Measurements from ENCODE around the gene GDF7.

Gene GDF7

DNA sequence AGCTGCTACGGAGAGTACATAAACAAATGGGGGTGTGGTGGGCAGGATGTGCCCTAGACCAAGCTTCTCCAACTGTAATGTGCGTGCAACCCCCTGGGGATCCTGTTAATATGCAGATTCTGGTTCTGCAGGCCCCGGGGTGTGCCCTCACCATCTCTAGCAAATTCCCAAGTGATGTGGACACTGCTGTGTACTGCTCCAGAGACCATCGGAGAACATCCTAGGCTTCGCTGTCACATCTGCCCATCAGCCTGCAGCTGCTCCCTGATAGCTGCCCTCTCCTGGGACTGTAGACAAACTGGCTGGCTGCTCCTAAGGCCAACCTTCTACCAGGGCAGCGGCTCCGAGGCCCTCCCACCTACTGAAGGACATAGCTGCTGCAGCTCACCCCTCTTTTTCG lies 19.2 kb upstream of the GDF7 start:
- H3K27ac ChIP-seq (ENCODE audit: low read depth, low read length) = no peak overlapping the region
- H3K36me3 ChIP-seq (ENCODE audit: control insufficient read depth, insufficient read depth, low read length) = no peaks in the 10 kb centered on the region; the same call in 1 of the 2 replicates
- peaks cover 7% of the 10 kb centered on the region for H3K4me1 ChIP-seq (ENCODE audit: control insufficient read depth, insufficient read depth, low read length)
- no peak overlapping the region for H3K4me3 ChIP-seq (ENCODE audit: low read depth, low read length)
- no peak overlapping the region for H3K9ac ChIP-seq (ENCODE audit: low read depth, low read length)
- H3K27me3 ChIP-seq (ENCODE audit: control insufficient read depth, insufficient read depth, low read length) = peaks cover 11% of the 10 kb centered on the region; the same call in 1 of the 2 replicates
- H3K9me3 ChIP-seq (ENCODE audit: control insufficient read depth, insufficient read depth, low read length) = no peaks in the 10 kb centered on the region

DNA sequence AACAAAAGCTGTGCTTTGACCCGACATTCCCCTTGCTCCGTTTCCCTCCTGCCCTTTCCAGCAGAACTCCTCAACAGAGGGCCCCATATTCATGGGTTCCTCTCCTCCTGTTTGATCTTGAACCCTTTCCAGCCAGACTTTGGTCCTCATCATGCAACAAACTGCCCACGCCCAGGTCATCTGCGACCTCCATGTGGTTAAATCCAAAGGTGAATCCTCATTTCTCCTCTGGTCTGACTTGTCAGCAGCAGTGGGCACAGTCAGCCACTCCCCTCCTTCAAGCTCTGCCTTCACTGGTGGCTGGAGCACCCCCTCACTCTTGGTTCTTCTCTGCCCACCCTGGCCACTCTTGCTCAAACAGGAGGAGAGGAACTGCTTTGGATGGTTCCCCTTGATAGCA lies 18.7 kb upstream of the GDF7 start:
- Histone ChIP-seq H3K9me3 (ENCODE audit: control insufficient read depth, insufficient read depth, low read length) (no peaks in the 10 kb centered on the region), H3K4me1 (ENCODE audit: control insufficient read depth, insufficient read depth, low read length) (peaks cover 7% of the 10 kb centered on the region), H3K27ac (ENCODE audit: low read depth, low read length) (no peak overlapping the region), H3K9ac (ENCODE audit: low read depth, low read length) (no peak overlapping the region), H3K4me3 (ENCODE audit: low read depth, low read length) (no peak overlapping the region), H3K36me3 (ENCODE audit: control insufficient read depth, insufficient read depth, low read length) (no peaks in the 10 kb centered on the region; the same call in 1 of the 2 replicates), H3K27me3 (ENCODE audit: control insufficient read depth, insufficient read depth, low read length) (peaks cover 11% of the 10 kb centered on the region; the same call in 1 of the 2 replicates)

DNA sequence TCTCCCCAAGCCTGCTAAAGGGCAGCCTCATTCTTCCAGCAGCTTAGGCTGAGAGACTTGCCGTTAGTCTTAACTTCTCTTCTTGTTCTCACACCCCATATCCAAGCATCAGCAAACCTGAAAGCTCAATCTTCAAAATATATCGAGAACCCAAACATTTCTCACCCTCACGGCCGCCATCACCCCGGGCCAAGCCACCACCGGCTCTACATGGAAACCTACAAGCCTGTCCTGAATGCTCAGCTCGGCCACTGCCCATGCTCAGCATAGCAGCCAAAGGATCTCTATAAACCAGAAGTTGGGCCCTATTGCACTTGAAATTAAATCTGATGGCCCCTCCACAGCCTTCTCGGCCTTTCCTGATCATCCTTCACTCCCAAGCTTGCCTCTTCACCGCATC lies 18.1 kb upstream of the GDF7 start:
- H3K36me3 ChIP-seq (ENCODE audit: control insufficient read depth, insufficient read depth, low read length) = no peaks in the 10 kb centered on the region; the same call in 1 of the 2 replicates
- peaks cover 11% of the 10 kb centered on the region; the same call in 1 of the 2 replicates for H3K27me3 ChIP-seq (ENCODE audit: control insufficient read depth, insufficient read depth, low read length)
- H3K27ac ChIP-seq (ENCODE audit: low read depth, low read length) = no peak overlapping the region
- H3K9me3 ChIP-seq (ENCODE audit: control insufficient read depth, insufficient read depth, low read length) = no peaks in the 10 kb centered on the region
- no peak overlapping the region for H3K4me3 ChIP-seq (ENCODE audit: low read depth, low read length)
- H3K4me1 ChIP-seq (ENCODE audit: control insufficient read depth, insufficient read depth, low read length) = peaks cover 7% of the 10 kb centered on the region
- no peak overlapping the region for H3K9ac ChIP-seq (ENCODE audit: low read depth, low read length)

DNA sequence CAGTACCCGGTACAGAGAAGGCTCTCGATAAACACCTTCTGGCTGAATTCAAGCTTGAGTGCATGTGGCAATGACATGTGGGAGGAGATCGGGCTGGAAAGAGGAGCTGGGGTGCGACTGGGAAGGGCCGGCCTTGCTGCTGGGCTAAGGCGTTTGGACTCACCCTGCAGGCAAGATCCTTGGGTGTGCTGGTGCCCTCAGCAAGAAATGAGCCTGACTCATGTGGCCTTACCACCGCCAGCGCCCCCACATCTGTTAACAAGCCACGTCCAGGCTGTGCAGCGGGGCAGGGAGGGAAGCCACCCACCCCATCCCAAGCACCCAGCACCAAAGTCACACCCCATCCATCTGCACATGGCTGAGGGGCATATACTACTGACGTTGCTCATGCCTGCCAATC lies 17.4 kb upstream of the GDF7 start:
- H3K9me3 ChIP-seq (ENCODE audit: control insufficient read depth, insufficient read depth, low read length) = no peaks in the 10 kb centered on the region
- H3K4me3 ChIP-seq (ENCODE audit: low read depth, low read length) = no peak overlapping the region
- no peaks in the 10 kb centered on the region for H3K36me3 ChIP-seq (ENCODE audit: control insufficient read depth, insufficient read depth, low read length)
- H3K4me1 ChIP-seq (ENCODE audit: control insufficient read depth, insufficient read depth, low read length) = peaks cover 7% of the 10 kb centered on the region
- no peak overlapping the region for H3K9ac ChIP-seq (ENCODE audit: low read depth, low read length)
- H3K27ac ChIP-seq (ENCODE audit: low read depth, low read length) = no peak overlapping the region
- peaks cover 11% of the 10 kb centered on the region; the same call in 1 of the 2 replicates for H3K27me3 ChIP-seq (ENCODE audit: control insufficient read depth, insufficient read depth, low read length)

DNA sequence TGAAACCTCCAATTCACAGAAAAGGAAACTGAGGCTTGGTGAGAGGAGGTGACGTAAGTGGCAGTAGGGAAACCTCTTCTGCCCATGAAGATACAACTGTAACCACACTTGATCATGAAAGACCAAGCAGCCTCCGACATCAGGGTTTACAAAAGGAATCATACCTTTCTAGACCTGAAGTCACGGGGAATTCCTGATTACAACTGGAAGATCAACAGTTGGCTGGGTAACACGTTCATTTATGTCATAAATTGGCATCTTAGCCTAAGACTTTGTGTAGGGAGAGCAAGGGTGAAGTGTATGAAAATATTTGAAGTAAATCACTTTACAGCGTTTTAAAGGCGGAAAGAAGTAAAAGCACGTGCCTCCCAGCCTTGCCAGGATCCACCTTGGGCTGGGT lies 17.0 kb upstream of the GDF7 start:
- peaks cover 11% of the 10 kb centered on the region; the same call in 1 of the 2 replicates for H3K27me3 ChIP-seq (ENCODE audit: control insufficient read depth, insufficient read depth, low read length)
- no peaks in the 10 kb centered on the region for H3K9me3 ChIP-seq (ENCODE audit: control insufficient read depth, insufficient read depth, low read length)
- H3K4me1 ChIP-seq (ENCODE audit: control insufficient read depth, insufficient read depth, low read length) = peaks cover 7% of the 10 kb centered on the region
- no peak overlapping the region for H3K27ac ChIP-seq (ENCODE audit: low read depth, low read length)
- no peak overlapping the region for H3K9ac ChIP-seq (ENCODE audit: low read depth, low read length)
- H3K4me3 ChIP-seq (ENCODE audit: low read depth, low read length) = peak overlapping the region; percentile 92
- no peaks in the 10 kb centered on the region for H3K36me3 ChIP-seq (ENCODE audit: control insufficient read depth, insufficient read depth, low read length)

DNA sequence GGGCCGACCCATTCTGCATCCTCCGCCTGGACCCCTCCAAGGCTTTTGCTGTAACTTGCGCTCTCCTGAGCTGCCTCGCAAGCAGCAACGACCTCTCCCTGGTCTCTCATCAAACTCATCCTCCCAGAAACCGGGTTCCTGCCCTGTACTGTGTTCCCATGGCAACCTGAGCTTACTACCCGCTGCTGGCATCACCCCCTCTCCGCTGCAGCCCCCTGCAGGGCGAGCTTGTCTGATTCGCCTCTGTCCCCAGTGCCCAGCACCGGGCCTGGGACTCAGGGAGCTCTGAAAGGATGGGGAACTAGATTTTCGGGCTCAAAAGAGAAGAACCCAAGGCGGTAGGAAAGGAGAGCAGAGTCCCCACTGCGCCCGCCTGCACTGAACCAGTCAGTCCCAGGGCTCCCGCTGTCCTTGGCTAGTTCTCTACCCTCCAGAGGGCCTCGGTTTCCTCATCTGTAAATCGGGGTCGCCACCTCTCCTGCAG lies 16.5 kb upstream of the GDF7 start:
- Histone ChIP-seq H3K4me3 (ENCODE audit: low read depth, low read length) (peak overlapping the region; percentile 92), H3K9me3 (ENCODE audit: control insufficient read depth, insufficient read depth, low read length) (no peaks in the 10 kb centered on the region), H3K4me1 (ENCODE audit: control insufficient read depth, insufficient read depth, low read length) (peaks cover 7% of the 10 kb centered on the region), H3K27ac (ENCODE audit: low read depth, low read length) (no peak overlapping the region), H3K27me3 (ENCODE audit: control insufficient read depth, insufficient read depth, low read length) (peaks cover 13% of the 10 kb centered on the region), H3K9ac (ENCODE audit: low read depth, low read length) (peak overlapping the region; percentile 37; the same call in 1 of the 2 replicates), H3K36me3 (ENCODE audit: control insufficient read depth, insufficient read depth, low read length) (no peaks in the 10 kb centered on the region)

DNA sequence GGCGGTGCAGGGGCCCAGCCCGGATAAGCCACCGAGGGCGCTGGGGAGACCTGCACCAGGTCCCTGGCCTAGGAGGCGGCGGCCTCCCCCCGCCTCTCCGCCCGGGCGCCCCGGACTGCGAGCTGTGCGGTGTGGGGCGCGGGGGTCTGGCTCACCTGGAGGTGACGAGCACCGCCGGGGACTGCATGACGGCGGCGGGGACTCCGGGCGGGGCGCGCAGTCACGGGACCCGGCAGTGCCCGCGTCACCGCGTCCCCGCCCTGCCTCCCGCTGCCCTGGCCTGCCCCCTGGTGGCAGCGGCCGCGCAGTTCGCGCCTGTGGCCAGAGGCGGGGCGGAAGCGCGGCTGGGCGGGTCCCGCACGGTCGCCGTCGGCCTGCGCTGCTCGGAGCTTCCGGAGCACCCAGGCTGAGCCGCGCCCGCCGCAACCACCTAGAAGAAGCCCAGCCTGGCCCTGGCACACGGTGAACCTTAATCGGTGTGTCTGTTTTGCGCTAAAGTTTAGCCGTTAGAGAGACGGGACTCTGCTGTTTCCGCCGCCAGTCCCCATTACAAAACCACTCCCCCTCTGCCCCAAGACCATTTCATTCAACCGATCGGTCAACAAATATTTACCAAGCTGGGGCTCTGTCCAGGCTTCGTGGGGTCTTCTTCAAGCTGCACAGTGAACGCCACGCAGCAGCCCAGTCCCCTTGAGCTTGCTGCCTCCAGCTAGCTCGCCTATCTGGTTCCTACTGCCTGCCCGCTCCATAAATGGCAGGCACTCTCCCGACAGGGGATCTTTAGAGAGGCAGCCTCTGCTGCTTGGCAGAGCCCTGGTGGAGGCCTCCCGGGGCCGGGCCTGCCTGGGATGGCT lies 15.8 kb upstream of the GDF7 start, which contains the start of gene HS1BP3:
HS1BP3 (minus strand) TSS at position 222 of the 854 bp plus-strand sequence; CDS start at position 187, 35 bp downstream.
- H3K9ac ChIP-seq (ENCODE audit: low read depth, low read length) = peak within 1 kb of the TSS; percentile 70
- peak within 1 kb of the TSS; percentile 92 for H3K4me3 ChIP-seq (ENCODE audit: low read depth, low read length)
- peak within 1 kb of the TSS; percentile 55 for H3K27ac ChIP-seq (ENCODE audit: low read depth, low read length)
- peaks cover 7% of the 10 kb centered on the region for H3K4me1 ChIP-seq (ENCODE audit: control insufficient read depth, insufficient read depth, low read length)
- no peaks in the 10 kb centered on the region for H3K36me3 ChIP-seq (ENCODE audit: control insufficient read depth, insufficient read depth, low read length)
- peaks cover 15% of the 10 kb centered on the region for H3K27me3 ChIP-seq (ENCODE audit: control insufficient read depth, insufficient read depth, low read length)
- no peaks in the 10 kb centered on the region for H3K9me3 ChIP-seq (ENCODE audit: control insufficient read depth, insufficient read depth, low read length)

DNA sequence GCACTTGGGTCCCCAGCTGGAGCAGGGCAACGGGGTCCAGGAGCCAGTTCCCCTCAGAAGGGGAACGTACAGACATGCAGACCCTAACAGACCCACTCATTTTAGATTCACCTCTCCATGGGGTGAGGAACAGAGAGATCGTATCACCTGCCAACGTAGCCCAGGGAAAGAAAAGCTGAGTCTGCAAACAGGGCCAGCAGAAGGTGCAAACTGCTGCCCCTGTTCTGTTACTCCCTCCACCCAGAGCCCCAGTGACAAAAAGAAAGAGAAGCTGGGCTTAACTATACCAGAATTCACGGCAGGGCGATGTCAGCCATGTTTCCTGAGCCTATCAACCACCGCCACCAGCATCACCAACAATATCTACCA lies 15.2 kb upstream of the GDF7 start:
- H3K9ac ChIP-seq (ENCODE audit: low read depth, low read length) = no peak overlapping the region
- H3K36me3 ChIP-seq (ENCODE audit: control insufficient read depth, insufficient read depth, low read length) = no peaks in the 10 kb centered on the region
- no peaks in the 10 kb centered on the region for H3K9me3 ChIP-seq (ENCODE audit: control insufficient read depth, insufficient read depth, low read length)
- peak overlapping the region; percentile 92; the same call in 1 of the 2 replicates for H3K4me3 ChIP-seq (ENCODE audit: low read depth, low read length)
- no peak overlapping the region for H3K27ac ChIP-seq (ENCODE audit: low read depth, low read length)
- H3K27me3 ChIP-seq (ENCODE audit: control insufficient read depth, insufficient read depth, low read length) = peaks cover 18% of the 10 kb centered on the region
- peaks cover 9% of the 10 kb centered on the region for H3K4me1 ChIP-seq (ENCODE audit: control insufficient read depth, insufficient read depth, low read length)

DNA sequence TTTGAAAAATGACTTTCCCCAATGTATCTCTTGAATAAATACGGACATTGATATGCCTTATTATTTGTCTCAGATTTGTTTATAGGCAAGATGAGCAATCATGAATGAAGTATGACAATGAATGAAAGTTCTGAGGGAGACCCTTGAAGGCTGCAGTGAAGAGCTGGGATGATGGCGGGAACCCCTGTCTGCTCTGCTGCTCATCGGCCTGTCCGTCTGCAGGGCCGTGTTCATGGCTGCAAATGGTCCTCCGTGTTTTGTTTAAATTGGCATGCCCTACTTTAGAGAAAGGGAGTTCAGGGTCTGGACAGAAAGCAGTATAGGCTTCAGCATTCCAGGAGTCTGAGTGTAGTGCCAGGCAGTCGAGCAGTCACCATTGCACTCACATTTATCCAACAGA lies 14.8 kb upstream of the GDF7 start:
- H3K27me3 ChIP-seq (ENCODE audit: control insufficient read depth, insufficient read depth, low read length) = peaks cover 19% of the 10 kb centered on the region
- no peaks in the 10 kb centered on the region for H3K36me3 ChIP-seq (ENCODE audit: control insufficient read depth, insufficient read depth, low read length)
- no peak overlapping the region for H3K4me3 ChIP-seq (ENCODE audit: low read depth, low read length)
- H3K9me3 ChIP-seq (ENCODE audit: control insufficient read depth, insufficient read depth, low read length) = no peaks in the 10 kb centered on the region
- peaks cover 11% of the 10 kb centered on the region for H3K4me1 ChIP-seq (ENCODE audit: control insufficient read depth, insufficient read depth, low read length)
- no peak overlapping the region for H3K9ac ChIP-seq (ENCODE audit: low read depth, low read length)
- H3K27ac ChIP-seq (ENCODE audit: low read depth, low read length) = no peak overlapping the region

DNA sequence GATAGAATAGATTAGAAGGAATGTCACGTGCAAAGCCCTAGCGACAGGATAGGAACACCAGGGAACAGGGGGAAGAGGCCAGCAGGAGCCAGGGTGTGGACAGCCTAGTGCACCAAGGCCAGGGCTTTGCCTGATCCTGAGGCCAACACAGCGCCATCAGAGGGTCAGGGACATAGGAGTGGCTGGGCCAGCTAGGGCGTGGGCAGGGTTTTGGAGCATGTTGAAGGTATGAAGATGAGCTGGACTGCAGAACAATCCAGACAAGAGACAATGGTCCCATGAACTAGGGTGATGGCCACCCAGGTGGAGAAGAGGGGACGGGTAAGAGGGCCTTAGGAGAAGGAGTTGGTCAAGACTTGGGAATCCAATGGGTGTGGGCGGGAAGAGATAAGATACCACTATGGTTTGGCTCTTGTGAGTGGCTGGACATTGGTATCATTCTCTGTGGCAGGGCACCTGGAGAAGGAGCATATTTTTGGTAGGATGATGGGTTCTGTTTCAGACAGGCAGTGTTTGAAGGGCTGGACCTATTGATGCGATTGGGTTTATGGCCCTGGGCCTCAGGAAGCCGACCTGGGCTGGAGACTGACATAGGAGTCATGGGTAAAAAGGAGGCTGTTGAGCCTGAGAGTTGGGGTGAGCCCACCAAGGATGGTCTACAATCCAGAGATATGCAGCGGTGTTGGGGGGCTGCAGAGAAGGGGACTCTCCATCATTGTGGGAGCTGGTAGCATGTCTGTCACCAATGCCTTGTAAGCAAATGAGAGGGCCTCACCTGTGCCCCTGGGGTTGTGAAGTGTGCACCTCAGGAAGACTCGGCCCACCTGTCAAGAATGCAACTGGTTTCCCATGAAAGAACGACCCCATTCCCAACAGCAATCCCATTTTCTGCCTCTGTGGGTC lies 14.0 kb upstream of the GDF7 start:
- Histone ChIP-seq H3K4me1 (ENCODE audit: control insufficient read depth, insufficient read depth, low read length) (peaks cover 11% of the 10 kb centered on the region), H3K27ac (ENCODE audit: low read depth, low read length) (no peak overlapping the region), H3K4me3 (ENCODE audit: low read depth, low read length) (no peak overlapping the region), H3K36me3 (ENCODE audit: control insufficient read depth, insufficient read depth, low read length) (no peaks in the 10 kb centered on the region), H3K27me3 (ENCODE audit: control insufficient read depth, insufficient read depth, low read length) (peaks cover 19% of the 10 kb centered on the region), H3K9ac (ENCODE audit: low read depth, low read length) (no peak overlapping the region), H3K9me3 (ENCODE audit: control insufficient read depth, insufficient read depth, low read length) (no peaks in the 10 kb centered on the region)
